ENCODE results near the gene RPL22L1.
A peak's percentile ranks its signal among the peaks of the same experiment; 100 is the strongest.
"Not testable (repeated sequence)": the region's sequence is repeated elsewhere in the genome, so short reads cannot be mapped to it uniquely, and the experiment has no call there.

Gene RPL22L1

DNA sequence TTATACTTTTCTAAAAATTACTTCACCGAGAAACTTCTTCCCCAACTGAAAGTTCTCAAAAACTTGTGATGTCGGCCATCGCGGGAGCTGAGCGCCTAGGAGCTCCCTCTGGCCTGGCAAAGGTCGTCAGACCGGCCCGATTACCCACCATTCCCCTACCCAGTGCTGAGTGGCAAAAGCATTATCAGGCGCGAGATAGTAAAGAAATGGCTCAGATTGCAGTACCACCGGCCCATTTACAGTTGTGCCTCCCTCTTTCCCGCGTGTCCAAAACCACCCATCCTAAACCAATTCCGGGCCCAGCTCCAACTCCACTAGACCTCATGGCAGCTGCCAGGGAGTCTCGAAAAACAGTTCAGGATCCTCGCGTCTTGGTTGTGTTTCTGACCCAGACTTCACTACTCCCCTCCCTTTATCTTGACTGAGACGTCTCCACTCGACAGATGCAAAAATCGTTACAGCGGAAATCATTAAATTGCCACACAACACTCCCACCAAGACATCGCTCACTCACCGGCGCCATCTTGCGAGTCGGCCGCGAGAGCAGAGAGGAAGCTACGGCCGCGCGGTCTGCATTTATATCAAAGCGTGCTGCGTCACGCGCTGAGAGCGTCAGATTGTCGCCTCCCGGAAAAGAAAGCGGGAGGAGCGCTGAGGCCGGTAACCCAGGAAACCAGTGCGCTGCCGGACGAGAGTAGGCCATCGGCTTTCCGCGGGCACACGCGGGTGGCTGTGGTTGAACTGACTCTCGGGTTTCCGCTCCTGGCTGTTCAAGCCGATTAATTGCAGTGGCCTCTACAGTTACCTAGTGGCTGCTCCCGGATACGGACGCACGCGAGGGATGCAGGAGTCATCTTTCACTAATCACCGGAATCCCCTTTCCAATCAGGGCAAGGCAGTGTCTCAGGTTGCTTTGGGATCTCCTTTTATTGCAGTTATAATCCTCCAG lies at the start of gene RPL22L1:
TSS of gene RPL22L1 (minus strand) at position 551 of the 949 bp plus-strand sequence. CDS start at position 523, 28 bp downstream.
- peak; percentile 96 for DNase-seq (ENCODE audit: low spot score)

DNA sequence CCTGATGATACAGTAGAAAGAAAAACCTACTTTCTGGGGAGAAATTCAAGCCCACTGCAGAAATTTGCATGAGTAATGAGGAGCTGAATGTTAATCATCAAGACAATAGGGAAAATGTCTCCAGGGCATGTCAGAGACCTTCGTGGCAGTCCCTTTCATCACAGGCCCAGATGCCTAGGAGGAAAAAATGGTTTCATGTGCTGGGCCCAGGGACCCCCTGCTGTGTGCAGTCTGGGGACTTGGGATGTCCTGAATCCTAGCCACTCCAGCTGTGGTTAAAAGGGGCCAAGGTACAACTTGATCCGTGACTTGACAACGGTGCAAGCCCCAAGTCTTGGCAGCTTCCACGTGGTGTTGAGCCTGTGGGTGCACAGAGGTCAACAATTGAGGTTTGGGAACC lies 48.7 kb upstream of the RPL22L1 start:
- no peak for DNase-seq (ENCODE audit: low spot score)

DNA sequence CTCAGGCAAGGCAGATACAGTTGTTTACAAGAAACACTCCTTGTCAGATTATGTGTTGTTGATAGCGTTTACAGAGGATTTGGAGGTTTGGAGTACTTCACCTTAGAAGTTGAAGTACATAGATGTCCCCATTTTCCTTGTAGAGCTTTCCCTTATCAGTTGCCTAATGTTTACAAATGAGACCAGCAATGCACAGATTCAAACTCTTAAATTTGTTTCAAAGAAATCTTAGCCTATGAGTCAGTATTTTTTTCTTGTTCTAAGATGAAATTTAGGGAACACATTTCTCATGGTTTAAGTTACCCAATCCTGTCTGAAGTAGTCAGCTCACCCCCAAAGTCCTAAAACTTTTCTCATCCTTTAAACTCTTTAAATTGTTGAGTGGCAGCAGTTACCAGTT lies 44.7 kb upstream of the RPL22L1 start:
- DNase-seq (ENCODE audit: low spot score), result no peak

DNA sequence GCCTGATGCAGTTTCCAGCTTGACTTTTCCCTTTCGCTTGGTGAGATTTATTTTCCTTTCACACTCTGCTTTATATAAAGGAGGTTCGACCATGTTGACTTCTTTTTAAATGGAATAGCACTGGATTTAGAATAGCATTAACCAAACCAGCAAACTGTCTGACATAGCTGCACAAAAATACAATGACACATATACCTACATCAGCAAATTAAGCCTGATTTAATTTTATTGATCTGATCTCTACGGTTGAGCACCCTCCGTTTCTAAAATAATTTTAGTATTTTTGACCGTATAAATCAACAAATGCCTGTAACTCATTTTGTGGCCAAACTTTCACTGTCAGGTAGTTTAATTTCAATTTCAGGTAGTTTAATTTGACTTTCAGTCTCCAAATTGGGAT lies 44.2 kb upstream of the RPL22L1 start:
- DNase-seq (ENCODE audit: low spot score), result no peak

DNA sequence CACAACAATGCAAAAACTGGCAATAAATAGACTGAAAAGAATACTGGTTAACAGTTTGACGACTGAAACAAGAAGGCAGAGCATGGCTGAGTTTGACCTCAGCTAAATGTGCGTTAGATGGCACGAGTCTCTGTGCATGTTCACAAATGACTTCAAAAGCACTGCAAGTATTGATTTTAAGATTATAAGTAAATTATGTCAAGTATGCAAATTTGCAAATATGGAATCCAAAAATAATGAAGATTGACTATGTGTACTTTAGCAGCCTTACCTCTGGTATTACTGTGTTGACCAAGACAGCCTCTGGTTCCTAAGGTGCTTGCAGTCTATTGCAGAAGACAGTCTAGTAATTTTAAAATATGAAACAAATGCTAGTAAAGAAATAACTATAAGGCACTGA lies 41.1 kb upstream of the RPL22L1 start:
- DNase-seq (ENCODE audit: low spot score), result no peak

GRCh38 chr3:170910542-170910941 lies 40.5 kb upstream of the RPL22L1 start:
- no peak for DNase-seq (ENCODE audit: low spot score)

GRCh38 chr3:170909129-170909903 lies 39.3 kb upstream of the RPL22L1 start:
- peak; percentile 68 for DNase-seq (ENCODE audit: low spot score)

- peak; percentile 100 for DNase-seq (ENCODE audit: low spot score)
Measured at GRCh38 chr3:170908235-170909116, 38.5 kb upstream of the RPL22L1 start, which contains the start of gene EIF5A2. EIF5A2 (minus strand) TSS chr3:170908637; CDS start chr3:170907806, 831 bp downstream.

GRCh38 chr3:170907637-170908234 lies 37.7 kb upstream of the RPL22L1 start:
- no peak for DNase-seq (ENCODE audit: low spot score)

DNA sequence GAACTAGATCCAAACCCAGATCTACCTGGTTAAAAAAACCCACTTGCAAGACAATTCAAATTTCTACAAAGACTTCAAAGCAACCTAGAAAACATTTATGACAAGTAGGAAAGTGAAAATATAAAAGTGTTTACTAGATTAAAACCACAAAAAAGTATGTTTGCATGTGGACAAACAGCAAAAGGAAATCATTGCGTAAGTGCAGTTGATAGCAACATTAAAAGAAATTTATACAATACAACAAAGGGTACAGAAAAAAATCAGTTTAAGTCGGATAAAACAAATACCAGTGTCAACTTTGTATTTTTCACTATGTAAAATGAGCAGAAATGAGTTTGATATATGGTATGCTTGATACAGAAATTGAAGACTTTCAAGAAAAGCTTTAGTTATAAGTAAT lies 35.9 kb upstream of the RPL22L1 start:
- no peak for DNase-seq (ENCODE audit: low spot score)

DNA sequence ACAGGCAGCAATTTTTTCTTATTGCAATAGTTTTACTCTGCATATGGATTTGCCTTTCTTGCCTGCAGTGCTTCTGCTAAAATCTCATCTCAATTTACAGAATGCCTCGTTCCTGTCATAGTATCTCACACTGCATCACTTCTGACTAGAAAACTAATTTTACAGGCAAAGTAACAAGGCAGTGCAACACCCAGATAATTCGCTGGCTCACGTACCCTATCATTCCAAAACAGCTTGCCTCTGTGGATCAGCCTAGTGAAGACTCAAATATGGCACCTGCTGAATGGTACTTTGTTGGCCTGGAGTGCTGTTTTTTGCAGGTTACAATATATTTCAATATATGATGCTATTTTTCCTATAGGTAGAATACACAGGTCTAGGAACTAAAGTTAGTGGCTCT lies 33.1 kb upstream of the RPL22L1 start:
- DNase-seq (ENCODE audit: low spot score), result no peak

DNA sequence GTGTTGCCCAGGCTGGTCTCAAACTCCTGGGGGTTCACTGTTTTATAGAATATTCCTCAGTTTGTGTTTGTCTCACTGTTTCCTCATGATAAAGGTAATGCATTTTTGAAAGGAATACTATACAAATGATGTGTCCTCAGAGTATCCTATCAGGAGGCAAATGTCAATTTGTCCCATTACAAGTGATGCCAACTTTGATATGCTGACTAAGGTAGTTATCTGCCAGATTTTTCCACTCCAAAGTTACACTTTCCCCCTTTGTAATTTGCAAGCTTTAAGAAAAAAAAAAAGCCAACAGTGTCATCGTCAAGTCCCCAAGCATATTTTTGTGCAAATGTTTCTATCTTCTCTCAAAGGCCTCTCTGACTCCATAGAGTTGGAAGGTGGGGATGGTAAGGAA lies 29.5 kb upstream of the RPL22L1 start:
- DNase-seq (ENCODE audit: low spot score), result no peak

GRCh38 chr3:170897978-170898377 lies 28.0 kb upstream of the RPL22L1 start:
- no peak for DNase-seq (ENCODE audit: low spot score)

- DNase-seq (ENCODE audit: low spot score), result not testable (repeated sequence)
Measured at GRCh38 chr3:170897199-170897598, 27.2 kb upstream of the RPL22L1 start.

- DNase-seq (ENCODE audit: low spot score), result no peak
Measured at GRCh38 chr3:170896781-170897180, 26.8 kb upstream of the RPL22L1 start.

DNA sequence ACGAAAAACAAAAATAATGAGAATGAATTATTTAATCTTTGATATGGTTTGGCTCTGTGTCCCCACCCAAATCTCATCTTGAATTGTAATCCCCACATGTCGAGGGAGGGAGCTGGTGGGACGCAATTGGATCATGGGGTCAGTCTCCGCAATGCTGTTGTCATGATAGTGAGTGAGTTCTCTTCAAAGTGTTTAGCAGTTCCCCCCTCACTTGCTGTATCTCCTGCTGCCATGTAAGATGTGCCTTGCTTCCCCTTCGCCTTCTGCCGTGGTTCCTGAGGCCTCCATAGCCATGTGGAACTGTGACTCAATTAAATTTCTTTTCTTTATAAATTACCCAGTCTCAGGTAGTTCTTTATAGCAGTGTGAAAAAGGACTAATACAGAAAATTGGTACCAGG lies 26.3 kb upstream of the RPL22L1 start:
- not testable (repeated sequence) for DNase-seq (ENCODE audit: low spot score)

DNA sequence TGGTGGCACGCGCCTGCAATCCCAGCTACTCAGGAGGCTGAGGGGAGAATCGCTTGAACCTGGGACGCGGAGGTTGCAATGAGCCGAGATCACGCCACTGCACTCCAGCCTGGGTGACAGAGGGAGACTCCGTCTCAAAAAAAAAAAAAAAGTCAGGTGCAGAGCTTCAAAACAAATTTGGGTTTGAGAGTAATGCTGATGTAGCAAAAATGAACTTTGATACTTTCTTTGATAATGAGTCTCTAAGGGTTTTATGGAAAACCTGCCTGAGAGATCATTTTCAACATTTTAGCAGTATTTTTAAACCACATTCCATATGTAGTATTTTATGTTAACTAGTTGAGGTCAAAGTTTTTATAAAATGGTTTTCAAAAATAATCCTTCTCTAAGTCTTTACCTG lies 23.9 kb upstream of the RPL22L1 start:
- DNase-seq (ENCODE audit: low spot score), result no peak

GRCh38 chr3:170889630-170890029 lies 19.6 kb upstream of the RPL22L1 start:
- no peak for DNase-seq (ENCODE audit: low spot score)

DNA sequence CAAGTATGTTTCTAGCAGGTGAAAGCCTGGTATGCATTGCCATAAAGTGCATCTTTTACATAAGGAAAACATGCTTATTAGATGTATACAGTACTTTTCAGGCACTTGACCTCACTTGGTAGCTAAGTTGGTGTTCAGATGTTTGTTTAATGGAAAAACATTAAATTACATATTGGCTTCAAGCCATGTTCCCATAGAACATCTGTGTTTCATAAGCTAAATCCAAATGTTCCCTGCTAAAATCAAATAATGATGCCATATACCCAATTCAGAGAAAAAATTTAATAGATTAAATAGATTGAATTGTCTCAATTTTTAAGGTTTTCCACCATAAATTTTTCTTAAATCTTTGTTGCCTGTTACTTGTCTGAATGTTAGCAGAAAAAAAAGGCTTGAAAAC lies 19.1 kb upstream of the RPL22L1 start:
- no peak for DNase-seq (ENCODE audit: low spot score)

DNA sequence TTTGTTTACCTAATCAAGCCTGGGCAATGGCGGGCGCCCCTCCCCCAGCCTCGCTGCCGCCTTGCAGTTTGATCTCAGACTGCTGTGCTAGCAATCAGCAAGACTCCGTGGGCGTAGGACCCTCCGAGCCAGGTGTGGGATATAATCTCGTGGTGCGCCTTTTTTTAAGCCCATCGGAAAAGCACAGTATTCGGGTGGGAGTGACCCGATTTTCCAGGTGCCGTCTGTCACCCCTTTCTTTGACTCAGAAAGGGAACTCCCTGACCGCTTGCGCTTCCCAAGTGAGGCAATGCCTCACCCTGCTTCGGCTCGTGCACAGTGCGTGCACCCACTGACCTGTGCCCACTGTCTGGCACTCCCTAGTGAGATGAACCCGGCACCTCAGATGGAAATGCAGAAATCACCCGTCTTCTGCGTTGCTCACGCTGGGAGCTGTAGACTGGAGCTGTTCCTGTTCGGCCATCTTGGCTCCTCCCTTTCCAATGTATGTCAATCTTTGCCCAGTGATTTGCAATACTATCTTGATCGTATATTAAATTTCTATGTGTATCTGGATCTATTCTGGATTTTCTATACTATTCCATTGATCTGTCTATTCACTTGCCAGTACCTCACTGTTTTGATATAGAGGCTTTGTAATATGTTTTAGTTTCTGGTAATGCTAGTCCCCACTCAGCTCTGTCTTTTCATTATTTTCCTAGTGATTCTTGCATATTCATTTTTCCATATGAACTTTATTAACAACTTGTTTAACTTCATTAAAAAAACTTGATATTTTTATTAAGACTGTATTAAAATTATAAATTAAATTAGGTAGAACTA lies 14.3 kb upstream of the RPL22L1 start:
- DNase-seq (ENCODE audit: low spot score), result not testable (repeated sequence)

GRCh38 chr3:170878688-170879087 lies 8.7 kb upstream of the RPL22L1 start:
- not testable (repeated sequence) for DNase-seq (ENCODE audit: low spot score)

All from AG20443 (cell line).